ENCODE data around the gene DNAI4.
A peak's percentile ranks its signal among the peaks of the same experiment; 100 is the strongest.
"Not testable (repeated sequence)": the region's sequence is repeated elsewhere in the genome, so short reads cannot be mapped to it uniquely, and the experiment has no call there.

The DNAI4 gene, protein sequence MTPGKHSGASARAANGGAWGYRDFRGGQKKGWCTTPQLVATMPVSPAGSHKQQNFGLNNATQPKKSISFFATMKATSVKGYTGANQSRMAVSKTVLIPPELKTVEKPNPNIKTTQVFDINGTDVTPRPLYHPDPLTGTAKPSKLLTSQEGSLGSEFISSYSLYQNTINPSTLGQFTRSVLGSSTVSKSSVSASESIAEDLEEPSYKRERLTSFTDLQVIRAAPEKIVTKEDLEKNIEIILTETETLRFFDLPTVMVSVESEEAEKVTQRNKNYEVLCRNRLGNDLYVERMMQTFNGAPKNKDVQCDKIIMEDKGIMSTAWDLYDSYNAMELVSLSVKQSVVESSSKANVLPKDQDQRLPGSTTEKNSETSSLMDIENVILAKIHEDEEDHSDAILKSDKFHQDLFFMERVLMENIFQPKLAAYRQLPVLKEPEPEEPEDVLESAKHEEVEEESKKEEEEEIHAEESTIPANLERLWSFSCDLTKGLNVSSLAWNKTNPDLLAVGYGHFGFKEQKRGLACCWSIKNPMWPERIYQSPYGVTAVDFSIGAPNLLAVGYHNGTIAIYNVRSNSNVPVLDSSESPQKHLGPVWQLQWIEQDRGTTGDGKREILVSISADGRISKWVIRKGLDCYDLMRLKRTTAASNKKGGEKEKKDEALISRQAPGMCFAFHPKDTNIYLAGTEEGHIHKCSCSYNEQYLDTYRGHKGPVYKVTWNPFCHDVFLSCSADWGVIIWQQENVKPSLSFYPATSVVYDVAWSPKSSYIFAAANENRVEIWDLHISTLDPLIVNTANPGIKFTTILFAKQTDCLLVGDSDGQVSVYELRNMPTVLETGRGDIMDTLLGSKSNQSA

DNA sequence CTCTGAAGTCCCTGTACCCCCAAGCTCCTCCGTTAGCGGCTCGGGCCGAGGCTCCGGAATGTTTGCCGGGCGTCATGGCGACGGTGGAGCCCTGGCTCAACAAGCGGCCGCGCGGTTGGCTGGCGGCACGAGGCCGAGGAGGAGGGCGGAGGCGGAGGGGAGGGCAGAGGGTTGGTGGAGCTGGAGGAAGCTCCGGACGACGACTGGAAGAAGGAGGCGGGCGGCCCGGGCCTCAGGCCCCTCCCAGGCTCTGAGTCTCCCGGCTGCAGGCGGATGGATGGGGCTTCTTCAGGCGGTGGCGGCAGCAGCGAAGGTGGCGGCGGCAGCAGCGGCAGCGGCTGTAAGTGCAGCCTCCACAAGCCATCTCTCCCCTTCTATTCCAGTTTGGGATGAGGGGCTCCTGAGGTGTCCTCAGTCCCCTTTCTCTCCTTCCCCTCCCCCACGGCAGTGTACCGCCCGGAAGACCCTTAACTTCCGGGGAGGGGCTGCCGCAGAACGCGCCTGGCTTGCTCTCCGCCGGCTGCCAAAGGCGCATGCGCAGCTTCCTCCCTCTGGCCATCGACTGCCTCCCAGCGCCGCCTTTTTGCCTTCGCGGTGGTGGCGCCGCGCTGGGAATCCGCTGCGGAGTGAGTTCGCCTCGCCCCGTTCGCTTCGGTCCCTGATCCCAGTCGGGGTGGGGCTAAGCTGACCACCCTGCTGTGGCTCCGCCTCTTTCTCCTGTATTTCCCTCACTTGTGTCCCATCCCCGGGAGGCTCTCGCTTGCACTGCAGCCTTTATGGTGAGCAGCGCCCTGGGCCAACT, at the start of gene DNAI4, which contains the start of gene MIER1:
Gene DNAI4 (minus strand): TSS at position 101 of the 802 bp plus-strand sequence. CDS start 25 bp downstream, at position 76.
Gene MIER1 (plus strand): TSS at position 235 of the 802 bp plus-strand sequence. CDS start 39 bp downstream, at position 274.
- peak; percentile 73 for DNase-seq

DNA sequence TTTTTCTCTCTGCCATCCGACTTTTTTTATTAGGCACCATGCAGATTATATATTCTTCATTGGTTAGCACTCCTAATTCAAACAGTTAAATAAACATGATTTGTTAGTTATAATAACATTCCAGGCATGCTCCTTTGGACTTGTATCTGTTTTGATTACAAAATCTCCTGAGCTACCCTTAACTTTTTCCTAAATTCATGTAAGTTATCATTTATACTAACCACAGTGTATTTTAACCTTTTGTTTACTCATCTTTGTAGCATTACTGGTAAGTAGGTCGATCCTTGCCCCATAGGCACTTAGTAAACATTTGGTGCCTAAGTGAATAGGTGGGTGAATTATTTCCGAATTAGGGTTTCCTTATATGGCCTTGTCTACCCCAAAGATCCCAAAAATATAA, 43.9 kb upstream of the DNAI4 start:
- DNase-seq, result no peak

DNA sequence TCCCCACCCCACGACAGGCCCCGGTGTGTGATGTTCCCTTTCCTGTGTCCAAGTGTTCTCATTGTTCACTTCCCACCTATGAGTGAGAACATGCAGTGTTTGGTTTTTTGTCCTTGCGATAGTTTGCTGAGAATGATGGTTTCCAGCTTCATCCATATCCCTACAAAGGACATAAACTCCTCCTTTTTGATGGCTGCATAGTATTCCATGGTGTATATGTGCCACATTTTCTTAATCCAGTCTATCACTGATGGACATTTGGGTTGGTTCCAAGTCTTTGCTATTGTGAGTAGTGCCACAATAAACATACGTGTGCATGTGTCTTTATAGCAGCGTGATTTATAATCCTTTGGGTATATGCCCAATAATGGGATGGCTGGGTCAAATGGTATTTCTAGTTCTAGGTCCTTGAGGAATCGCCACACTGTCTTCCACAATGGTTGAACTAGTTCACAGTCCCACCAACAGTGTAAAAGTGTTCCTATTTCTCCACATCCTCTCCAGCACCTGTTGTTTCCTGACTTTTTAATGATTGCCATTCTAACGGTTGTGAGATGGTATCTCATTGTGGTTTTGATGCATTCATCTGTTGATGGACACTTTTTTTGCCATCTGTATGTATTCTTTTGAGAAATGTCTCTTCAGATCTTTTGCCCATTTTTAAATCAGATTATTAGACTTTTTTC, 41.7 kb upstream of the DNAI4 start:
- not testable (repeated sequence) for DNase-seq

DNA sequence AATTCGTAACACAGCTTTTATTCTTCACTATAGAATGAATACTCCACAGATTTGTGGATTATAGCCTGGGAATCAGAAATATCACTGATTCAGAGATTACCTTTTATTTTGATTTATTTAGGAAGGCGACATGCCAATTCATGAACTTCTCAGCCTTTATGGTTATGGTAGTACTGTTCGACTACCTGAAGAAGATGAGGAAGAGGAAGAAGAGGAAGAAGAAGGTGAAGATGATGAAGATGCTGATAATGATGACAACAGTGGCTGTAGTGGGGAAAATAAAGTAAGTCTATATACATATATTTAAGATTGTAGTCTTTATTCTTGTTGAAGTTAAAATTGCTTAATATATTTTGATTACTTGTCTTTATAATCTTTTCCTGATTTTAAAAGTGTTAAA, 33.3 kb upstream of the DNAI4 start:
- no peak for DNase-seq

DNA sequence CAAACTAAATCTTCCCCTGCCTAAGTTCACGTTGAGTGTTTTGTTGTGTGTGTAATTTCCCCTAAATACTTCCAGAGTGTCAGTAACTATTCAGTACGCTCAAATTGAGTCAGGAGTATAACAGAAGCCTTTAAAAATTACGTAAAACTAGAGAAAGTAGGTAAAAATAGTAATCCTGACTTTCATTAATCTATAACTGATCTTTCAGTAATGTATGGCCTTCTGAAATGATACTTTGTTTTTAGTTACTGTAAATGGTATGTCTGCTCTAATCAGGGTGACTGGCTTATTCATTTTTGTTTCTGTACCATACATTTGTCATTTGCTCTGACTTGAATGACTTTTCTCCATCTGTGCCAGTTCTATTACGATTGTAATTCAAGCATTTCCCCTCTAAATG, 29.6 kb upstream of the DNAI4 start:
- DNase-seq, result no peak

DNA sequence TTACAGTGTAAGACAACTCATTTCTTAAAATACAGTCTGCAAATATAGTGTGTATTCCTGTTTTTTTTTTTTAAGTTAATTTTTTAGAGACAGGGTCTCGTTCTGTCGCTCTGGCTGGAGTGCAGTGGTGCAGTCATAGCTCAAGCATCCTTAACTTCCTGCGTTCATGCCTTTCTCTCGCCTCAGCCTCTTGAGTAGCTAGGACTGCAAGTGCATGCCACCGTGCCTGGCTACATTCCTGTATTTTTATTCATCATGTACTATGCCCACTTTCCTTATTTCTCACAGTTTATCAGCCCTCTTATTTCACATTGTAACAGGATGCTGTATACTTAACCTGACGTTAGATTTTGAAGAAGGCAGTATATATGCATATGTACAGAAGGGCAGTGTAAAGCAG, 26.9 kb upstream of the DNAI4 start:
- DNase-seq, result no peak

DNA sequence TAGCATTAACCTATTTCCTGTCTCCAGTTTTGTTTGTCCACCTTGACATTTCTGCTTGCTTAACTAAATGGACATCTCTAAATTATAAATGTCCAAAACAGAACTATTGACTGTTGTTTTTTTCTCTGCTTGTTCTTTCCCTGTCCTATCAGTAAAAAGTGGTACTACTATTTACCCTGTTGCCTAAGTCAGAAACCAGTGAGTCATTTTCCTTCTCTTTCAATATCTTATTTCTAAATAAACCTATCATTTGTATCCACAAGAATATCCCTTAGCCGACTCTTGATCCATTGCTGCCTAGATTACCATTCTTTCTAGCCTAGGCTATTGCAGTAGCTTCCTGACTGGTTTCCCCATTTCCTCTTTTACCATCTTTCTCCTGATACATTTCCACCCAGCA, 22.6 kb upstream of the DNAI4 start:
- DNase-seq, result no peak

DNA sequence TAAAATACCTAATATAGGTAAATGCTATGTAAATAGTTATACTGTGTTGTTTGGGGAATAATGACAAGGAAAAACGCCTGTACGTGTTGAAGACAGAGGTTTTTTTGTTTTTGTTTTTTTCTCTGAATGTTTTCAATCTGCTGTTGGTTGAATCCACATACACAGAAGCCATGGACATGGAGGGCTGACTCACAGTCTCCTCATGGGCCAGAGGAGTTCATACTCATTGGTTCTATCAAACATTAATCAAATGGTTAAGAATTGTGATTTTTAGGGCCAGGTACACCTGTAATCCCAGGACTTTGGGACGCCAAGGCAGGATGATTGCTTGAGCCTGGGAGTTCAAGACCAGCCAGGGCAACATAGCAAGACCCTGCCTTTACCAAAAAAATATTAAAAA, 20.7 kb upstream of the DNAI4 start:
- DNase-seq, result no peak

DNA sequence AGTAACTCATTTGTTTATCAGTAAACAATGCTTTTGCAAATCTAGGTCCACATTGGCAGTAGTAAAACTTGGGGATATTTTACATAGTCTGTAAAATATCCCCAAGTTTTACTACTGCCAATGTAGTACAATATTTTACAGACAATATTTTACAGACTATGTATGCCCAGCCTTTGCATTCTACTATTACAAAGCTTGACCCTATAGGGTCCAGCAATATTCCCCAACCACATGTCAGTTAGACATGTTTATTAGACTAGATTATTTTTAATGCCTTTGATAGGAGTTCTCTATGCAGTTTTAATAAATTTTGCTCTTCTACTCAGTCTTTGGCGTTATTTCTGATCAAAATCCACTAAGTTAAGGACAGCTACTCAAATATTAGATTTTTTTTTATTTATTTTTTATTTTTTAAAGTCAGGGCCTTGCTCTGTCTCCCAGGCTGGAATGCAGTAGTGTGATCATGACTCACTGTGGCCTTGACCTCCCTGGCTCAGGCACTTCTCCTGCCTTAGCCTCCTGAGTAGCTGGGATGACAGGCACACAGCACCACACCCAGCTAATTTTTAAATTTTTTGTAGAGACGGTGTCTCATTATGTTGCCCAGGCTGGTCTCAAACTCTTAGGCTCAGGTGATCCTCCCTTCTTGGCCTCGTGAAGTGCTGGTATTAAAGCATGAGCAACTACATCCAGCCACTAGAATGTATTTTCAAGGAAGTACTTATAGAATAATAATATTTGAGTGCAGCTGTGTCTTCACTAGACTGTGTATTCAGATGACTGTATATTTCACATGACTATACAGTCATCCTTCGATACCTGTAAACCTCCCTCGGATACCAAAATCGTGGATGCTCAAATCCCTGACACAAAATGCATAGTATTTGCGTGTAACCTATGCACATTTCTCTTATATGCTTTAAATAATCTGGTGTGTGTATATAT, 19.9 kb upstream of the DNAI4 start:
- no peak for DNase-seq

DNA sequence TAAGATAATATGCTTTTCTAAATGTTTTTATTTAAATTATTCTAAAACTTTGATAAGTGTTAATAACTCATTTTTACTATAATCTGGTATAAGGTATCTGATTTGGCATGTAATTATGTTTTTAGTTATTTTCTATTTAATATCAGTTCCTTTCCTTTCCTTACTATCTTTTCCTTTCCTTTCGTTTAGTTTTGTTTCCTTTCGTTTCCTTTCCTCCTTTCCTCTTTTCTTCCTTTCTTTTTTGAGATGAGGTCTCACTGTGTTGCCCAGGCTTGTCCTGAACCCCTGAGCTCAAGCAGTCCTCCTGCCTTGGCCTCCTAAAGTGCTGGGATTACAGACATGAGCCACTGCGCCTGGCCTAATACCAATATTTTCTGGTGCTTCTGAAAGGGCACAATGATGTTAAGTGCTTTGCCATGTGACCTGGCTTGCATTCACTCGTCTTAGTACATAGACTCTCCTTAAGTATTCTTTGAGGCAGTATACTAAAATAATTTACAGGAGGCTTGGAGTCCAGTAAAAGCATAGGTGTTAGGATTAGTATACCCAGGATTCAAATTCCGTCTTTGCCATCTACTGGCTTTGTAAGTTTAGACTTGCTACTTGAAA, 18.8 kb upstream of the DNAI4 start:
- DNase-seq, result no peak

DNA sequence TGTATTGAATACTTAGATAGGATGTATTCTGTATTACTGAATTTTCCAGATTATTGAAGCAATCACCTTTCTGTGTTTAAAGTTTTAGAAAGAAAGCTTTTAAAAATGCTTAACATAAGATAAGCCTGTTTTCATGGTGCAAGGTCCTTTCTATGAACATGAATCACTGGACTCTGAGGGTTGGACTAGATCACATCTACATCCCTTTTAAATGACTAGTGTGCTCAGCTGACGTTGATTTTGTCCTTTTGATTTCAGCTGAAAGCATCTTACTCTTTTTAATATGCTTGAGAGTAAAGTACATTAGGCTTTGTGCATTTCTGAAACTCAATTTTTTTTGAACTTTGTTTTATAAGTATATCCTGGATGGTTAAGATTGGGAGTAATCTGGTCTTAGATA, 16.3 kb upstream of the DNAI4 start:
- no peak for DNase-seq

DNA sequence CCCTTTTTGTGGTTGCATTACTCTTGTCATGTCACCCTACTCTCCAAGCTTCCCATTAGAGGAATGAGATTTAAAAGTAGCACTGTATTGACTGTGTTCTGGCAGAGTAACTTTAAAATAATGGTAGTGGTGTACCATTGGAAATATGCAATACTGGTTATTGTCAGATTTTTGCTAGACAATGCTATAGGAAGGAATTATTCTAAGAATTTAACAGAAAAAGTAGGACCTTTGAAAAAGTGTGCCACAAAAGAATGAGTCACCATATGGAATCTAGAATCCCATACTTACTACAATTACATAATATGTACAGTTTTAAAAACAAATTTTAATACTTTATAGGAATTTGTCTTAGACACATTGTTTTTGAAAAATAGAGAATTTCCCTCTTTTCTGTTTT, 14.0 kb upstream of the DNAI4 start:
- DNase-seq, result no peak

DNA sequence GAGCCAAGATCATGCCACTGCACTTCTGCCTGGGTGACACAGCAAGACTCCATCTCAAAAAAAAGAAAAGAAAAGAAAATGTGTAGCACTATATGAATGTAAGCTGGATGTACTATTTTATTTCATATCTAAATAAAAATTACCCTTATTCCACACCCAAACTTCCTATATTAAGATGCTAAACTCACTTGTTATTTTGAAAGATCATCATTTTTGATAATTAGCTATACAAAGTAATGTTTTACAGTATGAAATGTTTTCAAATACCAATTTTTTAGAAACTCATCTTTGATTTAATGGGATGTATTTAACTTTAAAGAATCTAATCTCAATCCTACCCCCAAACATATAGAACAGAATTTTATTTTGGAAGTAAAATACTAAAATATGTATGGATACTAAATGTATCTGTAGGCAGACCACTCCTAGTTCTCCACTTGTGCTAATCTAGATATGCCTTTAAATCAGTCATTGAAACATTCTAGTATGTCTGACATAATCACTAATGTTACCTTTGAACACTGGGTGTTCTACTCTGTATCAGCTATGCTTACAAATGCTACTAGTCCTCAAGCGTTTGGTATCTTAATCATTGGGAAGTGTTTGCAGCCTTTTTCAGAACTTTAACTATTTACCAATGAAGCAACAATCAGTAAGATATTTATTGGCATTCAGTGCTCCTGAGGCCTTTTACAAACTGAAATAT, 13.0 kb upstream of the DNAI4 start:
- DNase-seq, result no peak

DNA sequence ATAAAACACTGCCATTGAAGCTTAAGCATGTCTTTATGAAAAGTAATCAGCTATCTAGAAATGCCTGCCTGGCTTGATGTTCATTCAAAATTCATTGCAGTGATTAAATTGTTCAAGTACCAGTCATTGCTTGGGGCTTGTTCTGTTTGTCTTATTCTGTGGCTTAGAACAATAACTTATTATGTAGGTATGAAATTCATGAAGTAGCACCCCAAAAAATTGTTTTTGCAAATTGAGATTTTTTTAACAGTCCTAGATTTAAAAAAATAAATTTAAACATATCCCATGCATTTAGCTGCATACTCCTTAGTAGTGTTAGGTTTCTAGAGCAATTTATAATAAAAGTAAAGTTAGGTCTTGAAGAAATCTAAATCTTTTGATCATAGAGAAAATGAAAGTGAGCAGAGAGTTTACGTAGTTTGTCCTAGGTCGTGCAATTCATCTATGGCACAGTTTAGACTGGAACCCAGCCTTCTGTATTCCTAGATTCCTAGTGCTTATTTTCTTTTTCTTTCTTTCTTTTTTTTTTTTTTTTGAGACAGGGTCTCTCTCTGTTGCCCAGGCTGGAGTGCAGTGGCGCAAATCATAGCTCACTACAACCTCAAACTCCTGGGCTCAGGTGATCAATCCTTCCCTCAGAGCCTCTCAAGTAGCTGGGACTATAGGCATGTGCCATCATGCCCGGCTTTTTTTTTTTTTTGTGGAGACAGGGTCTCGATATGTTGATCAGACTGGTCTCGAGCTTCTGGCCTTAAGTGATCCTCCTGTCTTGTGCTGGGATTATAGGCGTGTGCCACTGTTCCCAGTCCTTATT, 9.4 kb upstream of the DNAI4 start:
- no peak for DNase-seq

DNA sequence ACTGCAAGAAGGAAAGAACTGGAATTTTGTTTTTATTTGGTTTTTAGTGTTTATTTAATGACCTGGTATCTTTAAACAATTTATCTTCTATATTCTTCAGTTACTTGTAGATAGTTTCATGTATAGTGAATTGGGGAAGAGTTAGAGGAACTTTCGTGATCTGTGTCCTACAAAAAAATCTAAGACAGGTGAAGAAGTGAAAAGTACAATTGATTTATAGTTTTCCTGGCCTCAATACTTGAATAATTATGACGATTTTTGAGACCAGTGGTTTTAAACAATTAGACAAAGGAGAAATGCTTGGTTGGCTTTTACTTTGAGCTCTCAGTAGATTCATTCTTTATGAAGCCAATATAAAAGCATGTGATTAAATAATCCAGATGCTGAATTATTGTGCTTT, 7.6 kb upstream of the DNAI4 start:
- DNase-seq, result no peak

DNA sequence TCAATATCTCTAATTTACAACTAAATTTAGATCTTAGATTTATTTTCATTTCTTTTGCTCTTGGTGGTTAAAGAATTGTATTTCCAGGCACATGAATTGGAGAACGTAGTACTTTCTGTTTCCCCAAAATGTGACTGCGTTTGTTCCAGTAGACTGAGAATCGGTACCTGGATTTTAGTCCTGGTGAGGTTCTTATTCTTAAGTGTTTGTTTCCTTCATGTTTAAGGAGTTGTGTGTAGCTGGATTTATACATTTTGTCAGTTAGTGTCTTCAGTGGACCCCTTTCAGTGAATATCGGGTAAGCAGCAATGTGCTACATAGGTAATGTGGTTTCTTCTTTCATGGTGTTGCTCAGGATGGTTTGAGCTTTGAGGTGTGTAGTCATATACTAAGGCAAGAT, 6.9 kb upstream of the DNAI4 start:
- no peak for DNase-seq

DNA sequence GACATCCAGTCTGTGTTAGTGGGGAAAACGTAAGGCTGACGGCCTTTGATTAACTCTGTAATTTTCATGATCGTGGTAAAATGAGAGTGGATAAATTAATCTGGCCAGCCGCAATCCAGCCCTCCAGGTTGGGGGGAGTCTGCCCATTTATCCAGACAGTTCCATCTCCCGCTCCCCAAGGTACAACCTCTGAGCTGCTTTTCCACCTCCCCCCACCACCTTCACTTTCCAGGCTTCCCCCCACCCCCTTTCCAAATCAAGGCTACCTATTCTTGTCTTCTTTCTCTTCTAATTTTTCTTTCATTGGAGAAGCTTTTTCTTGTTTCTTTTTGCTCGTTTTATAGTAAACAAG, 6.1 kb upstream of the DNAI4 start:
- no peak for DNase-seq

DNA sequence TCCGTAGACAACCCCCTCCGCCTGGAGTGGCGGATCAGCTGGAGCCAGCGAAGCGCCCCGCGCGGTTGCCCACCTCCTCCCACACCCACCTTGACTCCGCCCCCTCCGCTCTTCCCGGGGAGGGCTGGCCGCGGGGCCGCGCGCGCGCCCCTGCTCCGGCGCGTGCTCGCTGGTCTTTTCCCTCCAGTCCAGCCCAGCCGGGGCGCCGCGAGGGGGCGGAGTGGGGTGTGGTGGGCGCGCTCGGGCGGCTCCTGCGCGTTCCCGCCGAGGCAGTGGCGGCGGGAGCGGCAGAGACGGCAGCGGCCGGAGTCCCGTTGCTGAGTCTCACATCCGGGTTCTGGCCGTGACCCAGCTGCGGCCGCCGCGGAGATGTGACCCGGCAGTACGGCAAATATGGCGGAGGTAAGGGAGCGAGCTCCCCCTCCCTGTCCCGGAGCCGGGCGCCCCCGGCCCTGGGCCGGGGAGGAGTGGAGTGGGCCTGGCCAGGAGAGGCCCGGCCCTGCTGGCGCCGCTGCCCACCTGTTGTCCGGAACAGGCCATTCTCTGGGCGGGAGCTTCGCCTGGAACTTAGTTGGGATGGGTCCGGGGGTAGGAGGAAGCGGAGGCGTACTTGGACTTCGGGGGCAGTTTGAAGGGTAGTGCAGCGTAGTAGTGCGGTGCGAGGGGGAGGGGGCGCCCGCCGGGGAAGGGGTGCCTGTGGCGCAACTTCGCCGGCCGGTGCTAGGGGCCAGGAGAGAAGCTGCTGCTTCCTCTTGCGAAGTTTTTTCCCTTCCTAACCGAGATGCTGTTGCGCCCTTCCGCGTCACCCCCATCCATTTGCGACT, 5.6 kb upstream of the DNAI4 start:
- DNase-seq, result peak; percentile 45

DNA sequence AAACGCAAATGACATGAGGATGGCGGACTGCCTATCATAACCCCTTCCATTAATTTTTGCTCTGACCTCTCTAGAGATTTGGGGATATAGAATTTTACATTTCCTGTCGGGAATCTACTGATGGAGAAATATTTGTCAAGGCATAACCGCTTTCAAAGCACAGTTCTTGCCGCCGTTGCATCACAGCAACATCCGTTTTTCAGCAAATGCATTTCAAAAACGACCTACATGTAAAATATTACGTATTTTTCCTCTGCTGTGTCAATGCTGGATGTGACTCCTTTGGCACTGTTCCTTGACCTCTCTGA, 5.0 kb upstream of the DNAI4 start:
- DNase-seq, result no peak
